ENCODE data around the gene ADORA2A.

ADORA2A gene

GRCh38 chr22:24419475-24419850, 7.9 kb upstream of the ADORA2A start:
- H3K36me3 ChIP-seq (ENCODE audit: insufficient read depth, low read length) = no peaks in the 10 kb centered on the region
- H3K27me3 ChIP-seq (ENCODE audit: insufficient read depth, low read length) = peaks cover 5% of the 10 kb centered on the region; the same call in 1 of the 2 replicates
- no peak overlapping the region for H3K4me3 ChIP-seq (ENCODE audit: low read depth, low read length)
- no peak overlapping the region for H2AFZ ChIP-seq (ENCODE audit: low read length, unreplicated experiment)
- no peaks in the 10 kb centered on the region for H3K4me1 ChIP-seq (ENCODE audit: control insufficient read depth, insufficient read depth, low read length, unreplicated experiment)
- H3K79me2 ChIP-seq (ENCODE audit: control insufficient read depth, insufficient read depth, low read length, unreplicated experiment) = no peaks in the 10 kb centered on the region
- no peak overlapping the region for H3K27ac ChIP-seq (ENCODE audit: low read depth, low read length)

GRCh38 chr22:24420072-24420976, 7.1 kb upstream of the ADORA2A start:
- Histone ChIP-seq H3K79me2 (ENCODE audit: control insufficient read depth, insufficient read depth, low read length, unreplicated experiment) (no peaks in the 10 kb centered on the region), H3K27me3 (ENCODE audit: insufficient read depth, low read length) (peaks cover 9% of the 10 kb centered on the region; the same call in 1 of the 2 replicates), H3K4me3 (ENCODE audit: low read depth, low read length) (no peak overlapping the region), H3K4me1 (ENCODE audit: control insufficient read depth, insufficient read depth, low read length, unreplicated experiment) (no peaks in the 10 kb centered on the region), H2AFZ (ENCODE audit: low read length, unreplicated experiment) (no peak overlapping the region), H3K36me3 (ENCODE audit: insufficient read depth, low read length) (no peaks in the 10 kb centered on the region), H3K27ac (ENCODE audit: low read depth, low read length) (no peak overlapping the region)

- H3K36me3 ChIP-seq (ENCODE audit: insufficient read depth, low read length) = no peaks in the 10 kb centered on the region
- H3K79me2 ChIP-seq (ENCODE audit: control insufficient read depth, insufficient read depth, low read length, unreplicated experiment) = no peaks in the 10 kb centered on the region
- no peaks in the 10 kb centered on the region for H3K4me1 ChIP-seq (ENCODE audit: control insufficient read depth, insufficient read depth, low read length, unreplicated experiment)
- H2AFZ ChIP-seq (ENCODE audit: low read length, unreplicated experiment) = no peak overlapping the region
- no peak overlapping the region for H3K4me3 ChIP-seq (ENCODE audit: low read depth, low read length)
- peaks cover 9% of the 10 kb centered on the region; the same call in 1 of the 2 replicates for H3K27me3 ChIP-seq (ENCODE audit: insufficient read depth, low read length)
- no peak overlapping the region for H3K27ac ChIP-seq (ENCODE audit: low read depth, low read length)
Observed at GRCh38 chr22:24420977-24421343, 6.4 kb upstream of the ADORA2A start.

- Histone ChIP-seq H3K79me2 (ENCODE audit: control insufficient read depth, insufficient read depth, low read length, unreplicated experiment) (no peaks in the 10 kb centered on the region), H3K4me3 (ENCODE audit: low read depth, low read length) (no peak overlapping the region), H3K4me1 (ENCODE audit: control insufficient read depth, insufficient read depth, low read length, unreplicated experiment) (no peaks in the 10 kb centered on the region), H3K27me3 (ENCODE audit: insufficient read depth, low read length) (peaks cover 9% of the 10 kb centered on the region; the same call in 1 of the 2 replicates), H3K27ac (ENCODE audit: low read depth, low read length) (no peak overlapping the region), H2AFZ (ENCODE audit: low read length, unreplicated experiment) (no peak overlapping the region), H3K36me3 (ENCODE audit: insufficient read depth, low read length) (no peaks in the 10 kb centered on the region)
Observed at GRCh38 chr22:24421428-24421931, 5.9 kb upstream of the ADORA2A start.

- H3K79me2 ChIP-seq (ENCODE audit: control insufficient read depth, insufficient read depth, low read length, unreplicated experiment) = no peaks in the 10 kb centered on the region
- peaks cover 9% of the 10 kb centered on the region; the same call in 1 of the 2 replicates for H3K27me3 ChIP-seq (ENCODE audit: insufficient read depth, low read length)
- H3K4me3 ChIP-seq (ENCODE audit: low read depth, low read length) = no peak overlapping the region
- H2AFZ ChIP-seq (ENCODE audit: low read length, unreplicated experiment) = no peak overlapping the region
- H3K27ac ChIP-seq (ENCODE audit: low read depth, low read length) = no peak overlapping the region
- H3K36me3 ChIP-seq (ENCODE audit: insufficient read depth, low read length) = no peaks in the 10 kb centered on the region
- no peaks in the 10 kb centered on the region for H3K4me1 ChIP-seq (ENCODE audit: control insufficient read depth, insufficient read depth, low read length, unreplicated experiment)
Observed at GRCh38 chr22:24422102-24422665, 5.2 kb upstream of the ADORA2A start.

GRCh38 chr22:24423519-24424000, 3.8 kb upstream of the ADORA2A start:
- Histone ChIP-seq H2AFZ (ENCODE audit: low read length, unreplicated experiment) (no peak overlapping the region), H3K4me1 (ENCODE audit: control insufficient read depth, insufficient read depth, low read length, unreplicated experiment) (no peaks in the 10 kb centered on the region)

GRCh38 chr22:24424001-24424900, 3.1 kb upstream of the ADORA2A start:
- Histone ChIP-seq H2AFZ (ENCODE audit: low read length, unreplicated experiment) (no peak overlapping the region), H3K79me2 (ENCODE audit: control insufficient read depth, insufficient read depth, low read length, unreplicated experiment) (no peaks in the 10 kb centered on the region), H3K27me3 (ENCODE audit: insufficient read depth, low read length) (peaks cover 9% of the 10 kb centered on the region; the same call in 1 of the 2 replicates), H3K4me3 (ENCODE audit: low read depth, low read length) (peak overlapping the region; percentile 66), H3K4me1 (ENCODE audit: control insufficient read depth, insufficient read depth, low read length, unreplicated experiment) (no peaks in the 10 kb centered on the region), H3K27ac (ENCODE audit: low read depth, low read length) (no peak overlapping the region), H3K36me3 (ENCODE audit: insufficient read depth, low read length) (no peaks in the 10 kb centered on the region)

More at GRCh38 chr22:24423519-24424000, 3.8 kb upstream of the ADORA2A start:
- Histone ChIP-seq H3K4me3 (ENCODE audit: low read depth, low read length) (peak overlapping the region; percentile 66), H3K79me2 (ENCODE audit: control insufficient read depth, insufficient read depth, low read length, unreplicated experiment) (no peaks in the 10 kb centered on the region), H3K27me3 (ENCODE audit: insufficient read depth, low read length) (peaks cover 9% of the 10 kb centered on the region; the same call in 1 of the 2 replicates), H3K27ac (ENCODE audit: low read depth, low read length) (no peak overlapping the region), H3K36me3 (ENCODE audit: insufficient read depth, low read length) (no peaks in the 10 kb centered on the region)

- Histone ChIP-seq H2AFZ (ENCODE audit: low read length, unreplicated experiment) (no peak overlapping the region), H3K27ac (ENCODE audit: low read depth, low read length) (no peak overlapping the region), H3K27me3 (ENCODE audit: insufficient read depth, low read length) (peaks cover 9% of the 10 kb centered on the region; the same call in 1 of the 2 replicates), H3K4me3 (ENCODE audit: low read depth, low read length) (no peak overlapping the region), H3K36me3 (ENCODE audit: insufficient read depth, low read length) (no peaks in the 10 kb centered on the region), H3K4me1 (ENCODE audit: control insufficient read depth, insufficient read depth, low read length, unreplicated experiment) (no peaks in the 10 kb centered on the region), H3K79me2 (ENCODE audit: control insufficient read depth, insufficient read depth, low read length, unreplicated experiment) (no peaks in the 10 kb centered on the region)
Observed at GRCh38 chr22:24424901-24425775, 2.3 kb upstream of the ADORA2A start.

GRCh38 chr22:24426436-24426835, 963 bp upstream of the ADORA2A start:
- H3K4me3 ChIP-seq (ENCODE audit: low read depth, low read length) = no peak overlapping the region
- peaks cover 9% of the 10 kb centered on the region; the same call in 1 of the 2 replicates for H3K27me3 ChIP-seq (ENCODE audit: insufficient read depth, low read length)
- H2AFZ ChIP-seq (ENCODE audit: low read length, unreplicated experiment) = no peak overlapping the region
- H3K36me3 ChIP-seq (ENCODE audit: insufficient read depth, low read length) = no peaks in the 10 kb centered on the region
- H3K4me1 ChIP-seq (ENCODE audit: control insufficient read depth, insufficient read depth, low read length, unreplicated experiment) = no peaks in the 10 kb centered on the region
- no peaks in the 10 kb centered on the region for H3K79me2 ChIP-seq (ENCODE audit: control insufficient read depth, insufficient read depth, low read length, unreplicated experiment)
- H3K27ac ChIP-seq (ENCODE audit: low read depth, low read length) = no peak overlapping the region

Data from ACC112 (cell line).